CD4-positive, alpha-beta T cell treated with Interleukin-2 at 100 ng/mL for 4 hours (primary cell): ENCODE data around the gene TGFBI.
"Not testable (repeated sequence)": the region's sequence is repeated elsewhere in the genome, so short reads cannot be mapped to it uniquely, and the experiment has no call there.

Experiments used
- DNase-seq: peaks from one replicate; pipeline ENCODE4 v3.0.0-alpha.2; 2020; ENCODE audit warnings: low spot score

Gene TGFBI

DNA sequence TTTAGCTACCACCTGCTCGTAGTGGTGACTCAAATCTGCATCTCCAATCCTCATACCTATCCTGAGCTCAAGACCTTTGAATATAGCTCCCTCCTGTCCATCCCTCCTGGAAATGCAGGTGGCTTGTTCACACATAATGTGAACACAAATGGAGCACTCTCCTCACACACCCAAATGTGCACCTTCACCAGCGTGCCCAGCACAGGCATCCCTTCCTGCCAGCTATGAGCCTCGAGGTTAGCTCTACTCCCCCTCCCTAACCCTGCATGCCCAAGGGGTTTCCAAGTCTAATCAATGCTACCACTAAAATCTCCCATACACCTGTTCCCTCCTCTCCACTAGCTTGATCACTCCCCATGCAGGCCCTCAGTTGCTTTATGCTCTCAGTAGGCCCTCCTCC lies 2.2 kb upstream of the TGFBI start:
- DNase-seq: no peak

DNA sequence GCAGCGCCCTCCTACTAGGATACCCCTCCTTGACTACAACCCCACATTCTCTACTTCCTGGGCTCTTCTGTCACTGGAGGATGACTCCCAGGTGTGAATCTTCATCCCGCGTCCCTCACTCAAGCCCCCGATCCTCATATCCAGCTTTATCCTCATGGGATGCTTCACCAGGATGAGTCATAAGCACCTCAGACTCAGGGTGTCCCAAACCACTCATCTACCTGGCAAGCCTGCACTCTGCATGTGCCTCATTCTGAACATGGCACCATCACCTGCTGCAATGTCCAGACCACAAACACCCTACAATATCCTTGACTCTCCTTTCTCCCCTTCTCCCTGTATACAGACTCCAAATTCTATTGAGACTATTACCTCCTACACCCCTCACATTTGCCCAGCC lies 1.5 kb upstream of the TGFBI start:
- no peak for DNase-seq

GRCh38 chr5:136028090-136028489 lies 698 bp upstream of the TGFBI start:
- no peak for DNase-seq

- no peak for DNase-seq
Observed at GRCh38 chr5:136030252-136030651, 1.5 kb downstream of the TGFBI start.

DNA sequence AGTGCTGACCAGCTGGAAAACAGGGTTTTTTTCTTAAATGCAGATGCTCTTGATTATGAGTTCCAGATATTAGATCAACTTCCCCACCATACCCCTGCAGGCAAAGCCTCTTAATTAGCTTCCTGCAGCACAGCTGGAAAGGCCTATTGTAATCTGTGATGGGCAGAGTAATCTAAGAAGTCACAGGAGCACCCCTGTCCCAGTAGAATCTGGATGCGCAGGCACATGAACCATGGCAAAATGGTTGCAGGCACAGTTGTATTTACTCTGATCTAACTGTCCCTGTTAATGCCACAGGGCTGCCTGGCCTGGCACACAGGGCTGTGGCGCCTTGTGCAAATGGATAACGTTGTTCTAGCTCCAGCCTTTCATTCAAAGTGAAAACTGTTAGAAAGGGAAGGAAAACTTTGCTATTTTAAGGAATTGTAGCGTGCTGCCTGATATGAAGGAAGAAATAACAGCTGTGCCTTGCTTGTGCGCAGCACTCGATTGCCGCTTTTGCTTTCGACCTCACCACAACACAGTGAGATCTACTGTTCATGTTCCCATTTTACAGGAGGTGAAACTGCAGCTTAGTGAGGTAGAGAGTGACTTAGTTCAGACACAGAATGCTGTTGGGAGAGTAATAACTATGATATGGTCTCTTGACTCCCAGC lies 2.3 kb downstream of the TGFBI start:
- DNase-seq: no peak

DNA sequence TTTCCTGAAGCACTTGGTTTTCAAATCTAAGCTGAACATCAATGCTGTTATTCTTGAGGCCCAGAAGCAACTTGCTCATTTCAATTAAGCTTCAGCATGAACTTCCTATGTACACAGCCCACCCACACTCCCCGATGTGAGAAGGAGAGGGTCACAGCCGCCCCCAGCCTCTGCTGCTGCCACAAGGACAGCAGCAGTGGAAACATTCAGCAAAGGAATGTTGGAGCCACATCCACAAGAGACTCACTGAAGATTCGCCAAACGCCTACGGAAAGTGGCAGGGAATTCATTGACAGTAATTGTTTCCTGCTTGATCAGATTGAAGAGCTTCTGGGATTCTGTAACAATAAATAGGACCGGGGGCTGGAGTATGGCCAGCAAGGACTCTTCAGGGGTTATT lies 2.9 kb downstream of the TGFBI start:
- no peak for DNase-seq

- DNase-seq: no peak
Observed at GRCh38 chr5:136032564-136032963, 3.8 kb downstream of the TGFBI start.

DNA sequence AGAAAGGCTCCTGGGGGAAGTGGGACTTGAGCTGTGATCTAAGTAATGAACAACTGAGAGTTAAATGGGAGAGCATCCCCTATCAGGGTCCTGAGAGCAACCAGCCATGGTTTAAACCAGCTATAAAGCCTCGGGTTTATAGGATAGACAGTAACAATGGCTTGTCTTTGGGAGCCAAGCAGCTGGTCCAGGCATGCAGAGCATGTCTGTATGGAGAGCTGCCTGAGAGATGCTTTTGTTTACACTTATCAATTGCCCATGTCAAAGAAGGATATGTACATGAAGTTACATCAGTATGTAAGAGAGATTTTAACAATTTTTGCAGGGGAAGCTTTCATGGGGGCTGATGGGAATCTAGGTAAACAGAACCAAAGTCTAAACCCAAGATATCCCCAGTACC lies 4.4 kb downstream of the TGFBI start:
- no peak for DNase-seq

DNA sequence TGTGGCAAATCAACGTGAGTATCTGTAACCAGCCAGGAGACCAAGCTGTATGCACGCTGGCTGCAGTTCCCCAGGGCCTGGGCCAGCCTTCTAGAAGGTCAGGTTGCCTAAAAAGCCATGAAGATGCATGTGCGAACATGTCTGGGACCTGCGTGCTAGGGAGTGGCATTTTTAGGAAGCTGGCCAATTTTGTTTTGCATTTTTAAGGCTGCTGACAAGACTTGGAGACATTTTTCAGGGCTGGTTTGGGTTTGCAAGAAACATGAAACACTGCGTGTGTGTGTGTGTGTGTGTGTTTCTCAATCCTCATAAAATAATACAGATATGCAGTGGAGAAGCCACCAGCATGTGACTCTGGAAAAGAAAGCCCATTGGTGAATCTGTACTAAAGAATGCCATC lies 5.1 kb downstream of the TGFBI start:
- no peak for DNase-seq

- no peak for DNase-seq
Observed at GRCh38 chr5:136034492-136034891, 5.7 kb downstream of the TGFBI start.

DNA sequence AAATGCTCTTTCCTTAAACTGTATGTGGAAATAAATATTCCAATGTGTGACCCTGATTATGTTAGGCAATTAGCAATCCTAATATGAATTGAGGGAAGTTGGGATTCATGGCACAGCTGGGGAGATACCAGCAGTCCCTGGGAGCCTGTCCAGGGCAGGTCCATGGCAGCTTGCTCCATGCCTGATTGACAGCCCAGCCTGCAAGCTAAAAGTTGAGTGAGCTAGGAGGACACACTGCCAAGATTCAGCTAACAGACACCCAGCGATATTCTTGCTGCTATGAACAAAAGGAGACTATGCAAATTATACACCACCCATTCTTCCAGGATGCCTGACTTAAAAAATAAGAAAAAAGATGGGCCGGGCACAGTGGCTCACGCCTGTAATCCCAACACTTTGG lies 6.2 kb downstream of the TGFBI start:
- no peak for DNase-seq

- DNase-seq: no peak
Observed at GRCh38 chr5:136035837-136036236, 7.0 kb downstream of the TGFBI start.

- DNase-seq: no peak
Observed at GRCh38 chr5:136036293-136036911, 7.6 kb downstream of the TGFBI start.

DNA sequence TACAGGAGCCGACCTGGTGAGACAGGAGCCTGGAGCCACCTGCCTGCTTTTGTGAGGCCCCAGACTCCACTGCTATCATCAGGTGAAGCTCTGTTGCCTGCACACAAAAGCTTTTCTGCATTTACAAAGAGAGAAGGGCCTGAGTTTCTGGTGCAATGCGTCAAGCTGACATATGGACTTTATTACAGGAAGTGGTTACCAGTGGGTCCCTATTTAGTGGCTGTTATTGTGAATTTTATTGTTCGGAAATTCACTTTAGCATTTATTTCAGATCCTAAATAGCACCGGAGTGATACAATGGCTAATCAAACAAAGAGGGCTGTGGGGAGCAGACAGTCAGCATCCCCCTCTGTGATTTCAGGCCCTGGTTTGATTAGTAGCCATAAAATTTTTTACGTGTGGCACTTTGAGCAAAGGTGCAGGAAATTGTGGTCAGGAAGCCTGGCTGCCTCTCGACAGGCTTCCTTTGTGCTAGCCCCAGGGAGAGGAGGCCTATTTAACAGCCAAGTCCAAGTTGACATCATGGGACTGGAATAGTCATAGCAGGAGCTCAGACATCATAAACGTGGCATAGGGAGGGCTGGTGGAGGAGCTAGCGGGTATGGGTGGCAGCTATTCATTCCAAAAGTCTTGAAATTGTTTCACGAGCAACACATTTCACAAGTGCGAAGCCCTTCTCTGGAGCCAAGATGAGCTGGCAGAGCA lies 8.4 kb downstream of the TGFBI start:
- peak; percentile 30 for DNase-seq

DNA sequence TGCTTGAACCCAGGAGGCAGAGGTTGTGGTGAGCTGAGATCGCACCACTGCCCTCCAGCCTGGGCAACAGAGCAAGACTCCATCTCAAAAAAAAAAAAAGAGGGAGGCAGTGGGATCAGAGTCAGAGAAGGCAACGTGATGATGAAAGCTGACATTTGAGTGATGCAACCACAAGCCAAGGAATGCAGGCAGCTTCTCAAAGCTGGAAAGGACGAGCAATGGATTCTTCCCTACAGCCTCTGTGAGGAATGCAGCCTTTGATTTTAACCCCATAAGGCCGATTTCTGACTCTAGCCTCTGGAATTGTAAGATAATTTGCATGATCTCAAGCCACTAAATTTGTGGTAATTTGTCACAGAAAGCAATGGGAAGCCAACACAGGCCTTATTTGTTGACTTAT lies 9.8 kb downstream of the TGFBI start:
- DNase-seq: no peak

- DNase-seq: no peak
Observed at GRCh38 chr5:136039202-136039601, 10.4 kb downstream of the TGFBI start.

- no peak for DNase-seq
Observed at GRCh38 chr5:136040746-136041415, 12.1 kb downstream of the TGFBI start.

DNA sequence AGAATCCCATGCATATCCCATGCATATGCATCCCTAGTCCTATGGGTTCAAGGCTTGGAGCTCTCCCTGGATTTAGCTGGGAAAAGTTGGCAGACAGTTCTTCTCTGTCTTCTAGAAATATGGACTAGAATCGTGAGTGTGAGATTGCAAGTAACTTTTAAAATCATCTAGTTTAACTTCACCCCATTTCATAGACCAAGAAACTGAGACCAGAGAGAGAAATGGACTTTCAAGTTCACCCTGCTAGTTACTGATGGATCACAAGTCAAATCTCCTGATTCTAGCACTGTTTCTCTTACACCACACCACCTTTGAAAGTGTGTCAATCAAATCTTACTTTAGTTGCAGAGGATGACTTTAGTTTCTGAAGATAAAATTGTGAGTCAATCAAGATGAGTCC lies 13.4 kb downstream of the TGFBI start:
- no peak for DNase-seq

DNA sequence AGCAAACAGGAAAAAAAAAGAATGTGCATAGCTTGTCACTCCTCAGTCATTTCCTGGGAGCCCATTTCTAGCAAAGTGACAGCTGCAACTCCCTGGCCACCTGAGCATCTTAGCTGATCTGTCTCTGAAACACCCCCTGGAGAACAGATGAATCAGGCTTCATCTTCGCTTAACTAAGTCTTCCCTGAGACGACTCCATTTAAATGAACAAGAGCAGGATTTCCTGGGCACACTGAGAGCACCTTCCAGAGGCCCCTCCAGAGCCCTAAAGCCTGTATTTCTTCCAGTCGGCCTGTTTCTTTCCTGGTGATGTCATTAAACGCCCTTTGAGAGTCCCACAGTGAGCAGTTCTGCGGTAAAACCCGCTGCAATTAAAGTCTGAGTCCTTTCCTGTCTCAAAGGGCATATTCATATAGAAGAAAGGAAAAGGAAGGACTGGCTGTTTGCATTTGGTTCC lies 13.9 kb downstream of the TGFBI start:
- DNase-seq: no peak

DNA sequence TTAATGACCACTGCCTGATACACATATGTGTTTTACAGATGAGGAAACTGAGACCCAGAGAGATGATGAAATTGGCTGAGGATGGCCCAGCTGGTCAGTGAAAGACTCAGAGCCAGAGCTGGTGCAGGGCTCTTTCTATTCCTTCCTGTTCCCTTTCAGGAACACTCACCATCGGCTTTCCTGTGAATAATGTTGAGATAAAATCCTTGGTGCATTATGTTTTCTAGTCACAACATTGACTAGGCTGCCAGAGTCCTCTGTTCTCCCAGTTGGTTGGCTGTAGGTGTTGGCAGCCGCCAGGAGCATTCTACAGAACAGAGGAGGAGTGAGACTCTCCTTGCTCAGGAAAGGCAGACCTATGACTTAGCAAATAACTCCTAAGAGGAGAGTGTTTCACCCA lies 14.8 kb downstream of the TGFBI start:
- DNase-seq: no peak

DNA sequence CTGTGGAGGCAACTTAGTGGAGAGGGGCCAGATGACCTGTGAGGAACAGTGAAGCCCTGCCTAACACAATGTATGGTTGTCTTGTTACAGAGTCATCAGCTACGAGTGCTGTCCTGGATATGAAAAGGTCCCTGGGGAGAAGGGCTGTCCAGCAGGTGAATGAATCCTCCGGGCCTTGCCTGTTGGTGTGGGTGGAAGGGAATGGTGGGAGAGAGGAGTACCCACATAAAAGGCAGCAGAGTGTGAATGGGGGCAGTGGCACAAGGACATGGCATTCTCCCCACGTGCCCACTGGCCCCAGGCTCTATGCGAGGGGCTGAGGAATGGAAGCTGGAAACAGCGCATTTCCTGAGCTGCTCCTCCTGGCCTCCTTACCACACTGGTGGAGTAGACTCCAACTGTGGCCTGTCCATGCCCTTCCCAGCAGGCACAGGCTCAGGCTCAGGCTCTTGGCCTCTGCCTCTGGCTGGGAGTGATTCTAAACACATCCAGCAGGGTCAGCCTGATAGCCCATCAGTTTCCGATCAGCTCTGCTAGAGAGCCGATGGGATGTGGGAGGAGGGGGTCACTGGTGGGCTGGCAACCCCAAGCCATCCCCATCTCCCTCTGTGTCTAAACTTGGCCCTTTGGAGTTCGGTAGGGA lies 15.3 kb downstream of the TGFBI start:
- no peak for DNase-seq

GRCh38 chr5:136045026-136045425 lies 16.2 kb downstream of the TGFBI start:
- not testable (repeated sequence) for DNase-seq
